Raji (cell line): Measurements from ENCODE around the gene UQCRC2.

Experiments
- POLR2A ChIP-seq: IDR thresholded peaks from 2 replicates; pipeline ENCODE4 v1.6.1; 2011; ENCODE audit warnings: low read depth, low read length, control low read depth; ENCODE audit not compliant: insufficient read depth

Gene UQCRC2

DNA sequence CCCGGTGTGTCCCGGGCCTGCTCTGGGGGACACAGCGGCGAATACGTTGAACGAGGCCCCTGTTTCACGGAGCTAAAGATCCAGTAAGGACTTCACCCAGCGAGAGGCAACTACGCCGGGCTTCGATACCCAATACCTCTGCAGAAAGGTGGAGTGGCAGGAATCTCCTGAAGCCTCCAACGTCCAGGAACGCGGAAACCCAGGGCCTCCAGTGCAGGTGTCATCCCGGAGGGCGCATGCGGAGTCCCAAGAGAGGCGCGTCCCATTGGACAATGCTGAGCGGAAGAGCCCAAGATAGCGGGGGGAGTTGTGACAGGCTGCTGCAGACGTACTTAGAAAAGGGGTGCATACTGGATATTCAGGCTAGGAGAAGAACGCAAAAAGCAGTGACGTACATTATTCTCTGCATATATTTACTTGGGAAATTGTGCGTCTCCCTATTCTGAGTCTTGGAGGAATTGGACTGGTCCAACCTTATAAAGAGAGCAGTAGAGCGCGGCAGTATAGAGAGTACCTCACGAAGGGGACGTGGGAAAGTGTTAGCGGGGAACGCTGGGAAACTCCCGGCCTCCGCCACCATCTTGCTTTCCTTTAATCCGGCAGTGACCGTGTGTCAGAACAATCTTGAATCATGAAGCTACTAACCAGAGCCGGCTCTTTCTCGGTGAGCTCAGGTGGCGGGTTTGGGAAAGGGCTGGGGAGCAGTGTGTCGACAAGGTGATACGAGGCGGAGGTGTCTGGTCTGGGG is at the start of gene UQCRC2:
Gene UQCRC2 (plus strand): TSS at position 569 of the 748 bp plus-strand sequence. CDS start 63 bp downstream, at position 632.
- TF ChIP-seq POLR2A, result peak; percentile 86

DNA sequence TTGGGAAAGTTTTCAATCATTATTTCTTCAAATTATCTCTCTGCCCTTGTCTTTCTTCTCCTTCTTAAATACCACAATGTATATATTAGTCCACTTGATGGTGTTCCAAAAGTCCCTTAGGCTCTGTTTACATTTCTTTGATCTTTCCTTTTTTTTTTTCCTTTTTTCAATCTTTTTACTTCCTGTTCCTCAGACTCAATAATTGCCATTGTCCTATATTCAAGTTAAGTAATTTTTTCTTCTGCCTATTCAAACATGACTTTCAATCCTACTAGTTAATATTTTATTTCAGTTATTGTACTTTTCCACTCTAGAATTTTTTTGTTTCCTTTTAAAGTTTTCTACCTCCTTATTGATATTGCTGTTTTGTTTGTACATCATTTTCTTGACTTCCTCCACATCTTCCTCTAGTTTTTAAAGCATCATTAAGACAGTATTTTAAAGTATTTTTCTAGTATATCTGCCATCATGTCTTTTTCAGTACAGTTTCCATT is 15.8 kb upstream of the UQCRC2 start:
- no peak for TF ChIP-seq POLR2A

DNA sequence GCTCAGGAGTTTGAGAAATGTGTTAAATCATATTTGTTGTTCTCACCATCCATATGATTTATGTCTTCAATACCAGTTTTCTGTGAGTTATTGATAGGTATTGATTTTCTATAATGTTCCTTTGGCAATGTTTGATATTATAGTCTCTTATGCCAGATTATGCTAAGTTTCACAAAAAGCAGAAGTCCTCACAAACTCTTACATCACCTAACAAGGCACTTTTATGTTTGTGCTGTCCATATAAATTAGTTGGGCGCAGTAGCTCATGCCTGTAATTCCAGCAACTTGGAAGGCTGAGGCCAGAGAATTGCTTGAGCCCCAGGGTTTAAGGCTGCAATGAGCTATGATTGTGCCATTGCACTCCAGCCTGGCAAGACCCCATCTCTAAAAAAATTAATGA is 12.6 kb upstream of the UQCRC2 start:
- TF ChIP-seq POLR2A, result no peak

DNA sequence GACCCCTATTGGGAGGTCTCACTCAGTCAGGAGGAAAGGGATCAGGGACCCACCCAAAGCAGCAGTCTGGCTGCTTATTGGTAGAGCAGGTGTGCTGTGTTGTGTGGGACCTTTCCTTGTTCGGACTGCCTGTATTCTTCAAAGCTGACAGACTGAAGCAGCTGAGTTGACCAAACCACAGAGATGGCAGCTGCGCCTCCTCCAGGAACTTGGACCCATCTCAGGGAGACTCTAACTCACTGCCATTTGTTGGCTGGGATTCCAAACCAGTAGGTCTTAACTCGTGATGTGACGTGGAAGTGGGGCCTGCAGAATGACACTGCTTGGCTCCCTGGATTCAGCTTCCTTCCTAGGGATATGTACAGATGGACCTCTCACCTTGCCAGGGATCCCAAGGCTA is 9.6 kb upstream of the UQCRC2 start:
- no peak for TF ChIP-seq POLR2A

DNA sequence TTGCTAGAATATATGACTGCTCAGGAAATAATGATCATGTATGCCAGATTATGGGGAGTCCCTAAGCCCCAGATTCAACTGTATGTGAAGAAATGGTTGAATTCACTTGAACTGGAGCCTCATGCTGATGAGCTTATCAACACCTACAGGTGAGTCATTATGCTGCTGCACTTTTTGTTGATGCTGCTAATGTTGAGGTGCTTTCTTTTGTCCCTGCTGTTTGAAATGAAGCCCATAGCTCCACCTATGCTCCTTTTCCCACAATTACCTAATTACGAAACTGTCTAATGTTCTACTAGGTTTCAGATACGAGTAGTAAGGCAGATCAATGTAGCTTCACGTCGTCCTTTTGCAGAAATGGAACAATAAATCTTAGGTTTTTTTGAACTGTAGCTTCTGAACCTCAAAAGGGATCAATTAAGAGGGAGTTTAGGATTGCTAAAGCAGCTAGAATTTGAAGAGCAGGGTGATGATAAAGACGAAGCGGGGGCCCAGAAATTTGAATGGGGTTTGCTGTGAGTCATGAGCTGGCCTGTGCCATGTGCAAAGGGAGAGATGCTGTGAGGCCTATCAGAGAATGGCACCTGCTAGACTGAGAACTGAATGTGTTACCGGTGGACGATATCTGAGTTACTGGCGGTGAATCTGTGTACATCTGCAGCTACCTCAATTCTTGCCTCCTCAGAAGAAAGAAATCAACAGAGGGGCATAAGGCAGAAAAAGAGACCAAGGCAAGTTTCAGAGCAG is 6.1 kb upstream of the UQCRC2 start:
- no peak for TF ChIP-seq POLR2A

DNA sequence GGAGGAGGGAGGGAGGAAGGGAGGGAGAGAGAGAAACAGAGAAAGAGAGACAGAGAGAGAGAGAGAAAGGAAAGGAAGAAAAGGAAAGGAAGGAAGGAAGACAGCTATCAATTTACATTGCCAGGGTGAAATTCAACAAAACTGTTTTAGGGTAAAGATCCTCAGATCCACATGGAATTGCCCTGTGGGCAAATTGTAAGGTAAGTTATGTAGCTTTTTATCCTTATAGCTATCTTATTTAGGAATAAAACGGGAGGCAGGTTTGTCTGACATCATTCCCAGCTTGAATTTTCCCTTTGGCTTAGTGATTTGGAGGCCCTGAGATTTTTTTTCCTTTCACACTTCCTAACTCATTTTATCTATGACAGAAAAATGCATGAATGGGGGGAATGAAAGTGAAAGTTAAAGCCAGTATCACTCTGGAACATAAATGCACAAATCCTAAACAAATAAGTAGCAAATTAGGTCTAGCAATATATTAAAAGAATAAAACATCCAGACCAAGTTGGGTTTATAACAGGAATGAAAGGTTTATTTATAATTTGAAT is 3.4 kb upstream of the UQCRC2 start:
- no peak for TF ChIP-seq POLR2A

DNA sequence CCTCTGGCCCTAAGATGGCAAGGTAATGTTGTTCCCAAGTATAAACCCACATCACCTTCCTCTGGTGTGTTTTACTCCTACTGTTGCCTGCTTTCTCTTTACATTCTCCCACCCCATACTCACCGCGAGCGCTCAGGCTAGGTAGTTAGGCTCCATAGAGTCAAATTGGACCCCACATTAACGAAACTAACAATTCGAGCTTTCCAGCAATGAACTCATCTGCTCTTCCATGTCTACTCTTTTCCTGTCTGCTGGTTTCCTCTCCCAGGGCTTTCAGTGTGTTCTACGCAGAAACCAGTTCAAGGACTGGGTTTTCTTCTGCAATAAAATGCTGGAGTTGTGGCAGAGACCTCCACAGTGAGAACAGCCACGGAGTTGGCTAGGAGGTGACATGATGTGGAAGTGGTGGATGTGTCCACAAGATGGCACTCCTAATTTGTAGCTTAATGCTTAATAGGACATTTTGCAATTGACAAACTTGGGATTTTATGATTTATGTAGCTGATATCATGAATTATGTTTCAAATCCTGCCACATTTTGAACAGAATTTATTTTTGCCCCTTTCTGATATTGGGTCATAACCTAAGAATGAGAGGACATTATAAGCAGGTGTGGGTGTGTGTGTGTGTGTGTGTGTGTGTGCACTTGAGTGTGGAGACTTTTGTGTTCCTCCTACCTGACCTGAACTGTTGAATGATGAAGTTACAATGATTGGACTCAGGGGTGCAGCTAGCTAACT is 2.2 kb upstream of the UQCRC2 start:
- TF ChIP-seq POLR2A, result no peak

DNA sequence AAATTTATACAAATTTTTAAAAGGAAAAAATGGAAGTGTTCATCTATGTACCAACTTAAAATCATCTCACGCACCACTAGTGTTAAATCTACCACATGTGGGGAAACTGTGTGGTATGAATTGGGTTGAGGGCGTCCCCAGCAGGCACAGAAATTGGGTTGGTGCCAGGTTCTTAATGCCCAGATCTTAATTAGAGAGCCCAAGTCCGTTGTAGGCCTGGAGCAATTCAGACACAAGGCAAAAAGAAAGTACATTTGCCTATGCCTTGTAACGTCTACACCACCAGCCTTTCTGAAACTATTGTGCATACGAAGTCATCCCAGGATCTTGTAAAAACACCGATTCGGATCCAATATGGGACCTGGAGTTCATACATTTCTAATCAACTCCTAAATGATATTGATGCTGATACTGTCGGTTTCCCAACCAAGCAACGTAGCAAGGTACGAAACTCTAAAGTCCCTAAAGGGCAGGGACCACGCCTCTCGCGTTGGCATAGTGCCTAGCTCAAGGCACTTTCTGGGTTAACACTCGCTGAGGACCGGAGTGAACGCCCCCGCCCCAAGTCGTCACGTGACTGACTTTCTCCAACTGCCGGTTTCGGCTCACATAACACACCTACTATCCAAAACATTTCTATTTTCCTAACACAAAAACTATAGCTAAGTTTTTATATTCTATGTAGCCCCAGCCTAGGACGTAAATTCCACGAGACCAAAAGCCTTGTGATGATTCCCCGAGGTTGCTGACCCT is 945 bp upstream of the UQCRC2 start:
- TF ChIP-seq POLR2A, result no peak

DNA sequence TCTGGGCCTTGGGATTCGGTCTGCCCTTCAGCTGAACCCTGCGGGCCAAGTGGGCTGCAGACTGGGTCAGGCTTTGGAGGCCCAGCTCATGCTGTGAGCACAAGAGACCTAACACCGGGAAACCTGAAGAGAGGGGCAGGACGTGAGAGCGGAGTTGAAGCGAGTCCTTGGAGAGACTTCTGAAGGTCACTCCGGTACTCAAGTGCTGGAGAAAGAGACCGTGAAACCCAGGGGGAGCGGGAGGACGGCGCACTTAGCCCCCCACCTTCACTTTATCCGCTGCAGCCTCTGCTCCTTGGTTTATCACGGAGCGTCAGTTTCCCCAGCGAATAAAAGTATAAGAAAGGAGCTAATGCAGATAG is 361 bp downstream of the UQCRC2 start:
- TF ChIP-seq POLR2A, result no peak

DNA sequence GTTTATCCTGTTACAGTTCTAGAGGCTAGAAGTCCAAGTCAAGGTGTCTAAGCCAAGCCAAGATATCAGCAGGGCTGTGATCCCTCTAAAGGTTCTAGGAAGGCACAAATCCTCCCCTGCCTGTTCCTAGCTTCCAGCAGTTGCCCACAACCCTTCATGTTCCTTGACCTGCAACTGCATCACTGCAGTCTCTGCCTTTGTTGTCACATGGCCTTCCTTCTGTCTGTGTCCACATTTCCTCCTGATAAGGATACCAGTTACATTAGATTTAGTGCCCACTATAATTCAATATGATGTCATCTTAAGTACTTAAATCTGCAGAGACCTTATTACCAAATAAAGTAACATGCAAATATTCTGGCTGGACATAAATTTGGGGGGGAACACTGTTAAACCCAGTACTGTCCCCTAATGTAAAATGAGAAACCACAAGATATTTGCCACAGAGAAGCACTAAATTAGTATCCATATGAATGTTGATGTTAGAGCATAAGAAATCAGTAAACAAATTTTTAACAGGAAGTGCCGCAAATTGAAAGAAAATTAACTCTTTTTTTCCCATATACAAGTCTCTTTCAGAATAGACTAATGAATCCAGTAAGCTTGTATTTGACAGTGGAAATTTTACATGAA is 4.7 kb downstream of the UQCRC2 start:
- no peak for TF ChIP-seq POLR2A

DNA sequence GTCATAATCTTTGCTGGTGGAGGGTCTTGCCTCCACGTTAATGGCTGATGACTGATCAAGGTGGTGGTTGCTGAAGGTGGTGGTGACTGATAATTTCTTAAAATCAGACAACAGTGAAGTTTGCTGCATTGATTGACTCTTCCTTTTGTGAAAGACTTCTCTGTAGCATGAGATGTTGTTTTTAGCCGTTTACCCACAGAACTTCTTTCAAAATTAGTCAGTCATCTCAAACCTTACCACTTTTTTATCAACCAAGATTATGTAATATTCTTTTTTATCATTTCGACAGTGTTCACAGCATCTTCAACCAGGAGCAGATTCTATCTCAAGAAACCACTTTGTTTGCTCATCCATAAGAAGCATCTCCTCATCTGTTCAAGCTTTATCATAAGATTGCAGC is 5.9 kb downstream of the UQCRC2 start:
- no peak for TF ChIP-seq POLR2A

DNA sequence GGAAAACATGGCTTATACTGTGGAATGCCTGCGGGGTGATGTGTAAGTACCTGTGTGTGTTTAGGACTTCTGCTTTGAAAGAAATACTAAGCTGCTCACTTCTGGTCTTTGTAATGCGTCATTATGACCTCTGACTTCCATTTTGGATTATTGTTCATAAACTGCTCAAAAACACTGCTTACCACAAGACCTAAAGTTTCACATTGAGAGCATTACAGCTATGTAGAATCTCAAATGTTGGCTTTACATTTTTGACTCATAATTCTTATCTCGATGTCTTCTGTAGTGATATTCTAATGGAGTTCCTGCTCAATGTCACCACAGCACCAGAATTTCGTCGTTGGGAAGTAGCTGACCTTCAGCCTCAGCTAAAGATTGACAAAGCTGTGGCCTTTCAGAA is 9.3 kb downstream of the UQCRC2 start:
- TF ChIP-seq POLR2A, result no peak

DNA sequence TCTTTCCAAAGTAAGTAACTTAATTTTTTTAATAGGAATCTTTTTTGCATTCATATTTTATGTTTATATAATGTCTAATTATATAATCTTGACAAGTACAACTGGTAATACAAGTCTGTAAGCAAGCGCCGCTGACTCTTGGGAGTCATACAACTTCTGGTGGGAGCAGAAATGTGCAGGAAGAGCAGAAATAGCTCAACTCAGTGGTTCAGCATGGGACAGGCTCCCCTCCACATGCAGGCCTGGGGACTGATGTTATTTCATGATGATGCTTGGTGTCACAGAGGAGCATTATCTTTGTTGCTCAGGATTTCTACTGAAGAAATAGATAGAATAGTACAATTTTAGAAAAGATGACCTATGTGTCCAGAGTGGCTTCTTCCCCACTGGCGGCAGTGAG is 10.7 kb downstream of the UQCRC2 start:
- TF ChIP-seq POLR2A, result no peak

DNA sequence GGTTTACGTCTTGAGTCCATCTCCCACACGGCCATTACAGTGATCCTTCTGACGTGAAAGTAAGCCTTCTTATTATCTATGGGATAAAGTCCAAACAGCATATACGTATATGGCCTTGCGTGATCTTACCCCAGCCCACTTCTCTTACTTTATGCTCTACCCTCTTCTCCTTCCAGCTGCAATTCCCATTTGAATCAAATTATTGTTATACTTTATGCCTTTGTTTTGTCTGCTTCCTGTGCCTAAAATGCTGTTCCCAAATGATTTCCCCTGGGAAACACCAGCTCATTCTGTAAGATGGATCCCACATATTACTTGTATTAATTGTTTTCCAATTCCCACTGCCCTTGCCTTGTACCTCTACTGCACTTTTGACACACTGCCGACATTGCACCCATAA is 11.2 kb downstream of the UQCRC2 start:
- no peak for TF ChIP-seq POLR2A
